Measurements from ENCODE around the gene POLR1G.
A peak's percentile ranks its signal among the peaks of the same experiment; 100 is the strongest.
"Not testable (repeated sequence)": the region's sequence is repeated elsewhere in the genome, so short reads cannot be mapped to it uniquely, and the experiment has no call there.

Gene POLR1G

GRCh38 chr19:45405435-45406225 is 814 bp upstream of the POLR1G start:
- DNase-seq (ENCODE audit: low read depth), result peak; percentile 97
- H3K4me3 ChIP-seq (ENCODE audit: low read length), result peak overlapping the region; percentile 100
- no peak for TF ChIP-seq CTCF (IDR thresholded peaks at IDR 0.05; ENCODE audit: insufficient read depth, low read depth, low read length, missing control alignments)

- no peak for TF ChIP-seq CTCF (IDR thresholded peaks at IDR 0.05; ENCODE audit: insufficient read depth, low read depth, low read length, missing control alignments)
- peak overlapping the region; percentile 100 for H3K4me3 ChIP-seq (ENCODE audit: low read length)
- no peak for DNase-seq (ENCODE audit: low read depth)
Measured at GRCh38 chr19:45407091-45407375, 589 bp downstream of the POLR1G start.

- not testable (repeated sequence) for DNase-seq (ENCODE audit: low read depth)
- H3K4me3 ChIP-seq (ENCODE audit: low read length), result peak overlapping the region; percentile 100
Measured at GRCh38 chr19:45407585-45407984, 1.1 kb downstream of the POLR1G start.

GRCh38 chr19:45408121-45408520 is 1.7 kb downstream of the POLR1G start:
- H3K4me3 ChIP-seq (ENCODE audit: low read length), result no peak overlapping the region
- no peak for DNase-seq (ENCODE audit: low read depth)
- no peak for TF ChIP-seq CTCF (IDR thresholded peaks at IDR 0.05; ENCODE audit: insufficient read depth, low read depth, low read length, missing control alignments)

GRCh38 chr19:45408830-45409556 is 2.5 kb downstream of the POLR1G start:
- no peak for DNase-seq (ENCODE audit: low read depth)
- TF ChIP-seq CTCF (IDR thresholded peaks at IDR 0.05; ENCODE audit: insufficient read depth, low read depth, low read length, missing control alignments), result no peak
- H3K4me3 ChIP-seq (ENCODE audit: low read length), result no peak overlapping the region

GRCh38 chr19:45409557-45409920 is 3.1 kb downstream of the POLR1G start:
- no peak for DNase-seq (ENCODE audit: low read depth)
- TF ChIP-seq CTCF (IDR thresholded peaks at IDR 0.05; ENCODE audit: insufficient read depth, low read depth, low read length, missing control alignments), result no peak
- H3K4me3 ChIP-seq (ENCODE audit: low read length), result no peak overlapping the region

- not testable (repeated sequence) for H3K4me3 ChIP-seq (ENCODE audit: low read length); DNase-seq (ENCODE audit: low read depth)
Measured at GRCh38 chr19:45410330-45410729, 3.9 kb downstream of the POLR1G start.

- H3K4me3 ChIP-seq (ENCODE audit: low read length), result no peak overlapping the region
- no peak for TF ChIP-seq CTCF (IDR thresholded peaks at IDR 0.05; ENCODE audit: insufficient read depth, low read depth, low read length, missing control alignments)
- no peak for DNase-seq (ENCODE audit: low read depth)
Measured at GRCh38 chr19:45413497-45413896, 7.1 kb downstream of the POLR1G start.

Data from epithelial cell of esophagus (primary cell).